ENCODE results near the gene TTC7B.

The TTC7B gene

DNA sequence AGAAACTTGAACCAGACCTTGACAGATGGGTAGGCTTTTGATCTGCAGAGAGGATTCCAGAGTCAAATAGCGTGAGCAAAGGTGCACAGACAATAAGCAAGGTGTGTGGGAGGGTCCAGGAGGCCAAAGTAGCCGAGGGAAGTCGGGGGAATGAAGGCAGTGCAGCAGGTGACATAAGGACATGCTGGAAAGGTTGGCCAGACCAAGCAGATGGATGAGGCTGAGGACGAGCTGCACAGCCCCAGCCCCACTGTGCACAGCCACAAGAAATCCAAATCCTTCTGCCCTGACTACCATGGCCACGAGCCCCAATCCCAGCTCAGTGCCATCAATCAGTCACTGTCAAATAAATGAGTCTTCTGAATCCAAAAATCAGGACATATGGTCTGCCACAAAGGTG lies 5.4 kb downstream of the TTC7B start:
- no peak overlapping the region for H3K4me3 ChIP-seq (ENCODE audit: low read depth, low read length, poor library complexity, severe bottlenecking)
- no peak overlapping the region for H2AFZ ChIP-seq (ENCODE audit: low read length)
- H3K79me2 ChIP-seq (ENCODE audit: insufficient read depth, low read length): no peaks in the 10 kb centered on the region
- no peak overlapping the region for H3K4me2 ChIP-seq (ENCODE audit: low read length)
- H3K4me1 ChIP-seq (ENCODE audit: insufficient read depth, low read length, severe bottlenecking): no peaks in the 10 kb centered on the region
- no peaks in the 10 kb centered on the region for H3K9me3 ChIP-seq (ENCODE audit: low read length)
- no peaks in the 10 kb centered on the region for H3K36me3 ChIP-seq (ENCODE audit: insufficient read depth, low read length)
- H3K9ac ChIP-seq (ENCODE audit: low read length): no peak overlapping the region
- H3K27ac ChIP-seq (ENCODE audit: low read depth, low read length, poor library complexity, severe bottlenecking): no peak overlapping the region
- H3F3A ChIP-seq (ENCODE audit: insufficient read depth, low read length): no peaks in the 10 kb centered on the region
- no peaks in the 10 kb centered on the region for H4K20me1 ChIP-seq (ENCODE audit: insufficient read depth, low read length)
- no peaks in the 10 kb centered on the region for H3K9me2 ChIP-seq (ENCODE audit: low read depth, low read length)
- TF ChIP-seq EZH2 (IDR thresholded peaks at IDR 0.05; ENCODE audit: borderline replicate concordance, low read length): no peak
- TF ChIP-seq, protein P1, sequence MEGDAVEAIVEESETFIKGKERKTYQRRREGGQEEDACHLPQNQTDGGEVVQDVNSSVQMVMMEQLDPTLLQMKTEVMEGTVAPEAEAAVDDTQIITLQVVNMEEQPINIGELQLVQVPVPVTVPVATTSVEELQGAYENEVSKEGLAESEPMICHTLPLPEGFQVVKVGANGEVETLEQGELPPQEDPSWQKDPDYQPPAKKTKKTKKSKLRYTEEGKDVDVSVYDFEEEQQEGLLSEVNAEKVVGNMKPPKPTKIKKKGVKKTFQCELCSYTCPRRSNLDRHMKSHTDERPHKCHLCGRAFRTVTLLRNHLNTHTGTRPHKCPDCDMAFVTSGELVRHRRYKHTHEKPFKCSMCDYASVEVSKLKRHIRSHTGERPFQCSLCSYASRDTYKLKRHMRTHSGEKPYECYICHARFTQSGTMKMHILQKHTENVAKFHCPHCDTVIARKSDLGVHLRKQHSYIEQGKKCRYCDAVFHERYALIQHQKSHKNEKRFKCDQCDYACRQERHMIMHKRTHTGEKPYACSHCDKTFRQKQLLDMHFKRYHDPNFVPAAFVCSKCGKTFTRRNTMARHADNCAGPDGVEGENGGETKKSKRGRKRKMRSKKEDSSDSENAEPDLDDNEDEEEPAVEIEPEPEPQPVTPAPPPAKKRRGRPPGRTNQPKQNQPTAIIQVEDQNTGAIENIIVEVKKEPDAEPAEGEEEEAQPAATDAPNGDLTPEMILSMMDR (IDR thresholded peaks at IDR 0.05; ENCODE audit: low read length): no peak
- 0 out of 2 replicates have a peak, but pooled peaks cover 5% of the 10 kb centered on the region for H3K27me3 ChIP-seq (ENCODE audit: insufficient read depth, low read length)

DNA sequence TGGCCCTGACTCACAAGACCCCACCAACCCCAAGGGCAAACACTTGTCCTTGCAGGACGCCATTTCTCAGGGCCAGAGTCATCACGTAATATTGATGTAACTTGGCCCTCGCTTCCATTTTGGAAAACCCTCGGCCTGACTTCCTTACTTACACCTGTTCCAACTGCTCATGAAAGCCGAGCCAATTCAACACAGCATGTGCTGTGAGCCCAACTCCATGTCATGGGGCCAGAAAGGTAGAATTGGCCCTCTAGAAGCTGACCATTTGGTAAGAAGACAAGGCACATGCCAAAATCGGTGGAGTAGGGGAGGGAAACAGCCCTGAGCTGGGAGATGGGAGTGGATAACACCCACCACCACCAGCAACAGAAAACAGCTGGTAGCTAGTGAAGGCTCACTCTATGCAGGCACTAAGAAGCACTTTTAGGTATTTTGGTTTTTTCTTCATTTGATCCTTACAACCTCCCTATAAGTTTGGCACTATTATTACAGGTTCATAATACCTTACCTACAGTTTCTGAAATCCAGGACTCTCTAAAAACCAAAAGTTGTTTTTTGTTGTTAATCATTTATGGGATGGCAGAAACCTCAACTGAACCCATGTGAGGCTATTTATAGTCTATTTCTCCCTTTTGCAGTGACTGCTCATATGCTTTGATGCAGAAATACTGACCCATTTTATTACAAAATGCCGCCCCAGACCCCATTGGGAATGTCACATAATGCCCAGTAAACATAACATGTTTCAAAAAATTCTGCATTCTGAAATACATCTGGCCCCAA lies 6.5 kb downstream of the TTC7B start:
- Histone ChIP-seq H3K4me1 (ENCODE audit: insufficient read depth, low read length, severe bottlenecking) (no peaks in the 10 kb centered on the region), H3K36me3 (ENCODE audit: insufficient read depth, low read length) (no peaks in the 10 kb centered on the region), H3K9me2 (ENCODE audit: low read depth, low read length) (no peaks in the 10 kb centered on the region), H3K4me2 (ENCODE audit: low read length) (no peak overlapping the region), H3F3A (ENCODE audit: insufficient read depth, low read length) (no peaks in the 10 kb centered on the region), H3K79me2 (ENCODE audit: insufficient read depth, low read length) (no peaks in the 10 kb centered on the region), H4K20me1 (ENCODE audit: insufficient read depth, low read length) (no peaks in the 10 kb centered on the region), H3K9ac (ENCODE audit: low read length) (no peak overlapping the region), H3K9me3 (ENCODE audit: low read length) (no peaks in the 10 kb centered on the region), H3K27ac (ENCODE audit: low read depth, low read length, poor library complexity, severe bottlenecking) (no peak overlapping the region), H3K4me3 (ENCODE audit: low read depth, low read length, poor library complexity, severe bottlenecking) (no peak overlapping the region), H3K27me3 (ENCODE audit: insufficient read depth, low read length) (no peaks in the 10 kb centered on the region), H2AFZ (ENCODE audit: low read length) (no peak overlapping the region)
- TF ChIP-seq, protein P1 (IDR thresholded peaks at IDR 0.05; ENCODE audit: low read length): no peak
- TF ChIP-seq EZH2 (IDR thresholded peaks at IDR 0.05; ENCODE audit: borderline replicate concordance, low read length): no peak

DNA sequence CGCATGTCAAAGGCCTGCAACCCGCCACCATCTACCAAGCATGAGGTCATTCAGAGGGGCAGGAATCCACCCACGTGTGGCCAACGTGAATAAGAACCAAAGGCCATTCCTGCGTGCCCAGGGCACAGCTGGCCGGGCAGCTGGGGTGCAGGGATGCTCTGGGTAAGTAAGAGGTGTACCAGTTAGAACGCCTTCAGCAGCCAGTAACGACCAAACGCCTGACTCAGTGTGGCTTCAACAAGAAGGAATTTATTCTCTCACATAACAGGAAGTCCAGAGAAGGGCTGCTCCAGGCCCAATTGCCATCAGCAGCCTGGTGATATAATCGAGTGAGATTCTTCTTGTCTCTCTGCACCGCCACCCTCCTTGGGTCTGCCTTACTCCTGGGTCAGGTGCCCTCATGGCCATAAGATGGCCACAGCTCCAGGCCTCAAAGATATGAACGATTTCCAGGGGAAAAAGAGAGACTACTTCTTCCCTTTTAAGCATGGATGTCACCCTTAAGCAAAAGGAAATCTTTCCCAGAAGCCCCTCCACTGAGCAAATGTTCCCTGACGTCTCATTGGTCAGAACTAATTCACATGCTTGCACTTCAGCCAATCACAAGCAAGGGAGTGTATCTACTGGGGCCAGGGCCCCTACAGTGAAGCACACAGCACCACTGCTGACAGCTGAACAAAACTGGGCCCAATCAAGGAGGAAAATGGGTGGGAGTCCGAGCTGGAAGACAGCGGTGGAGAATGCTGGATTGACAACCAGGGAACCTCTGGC lies 7.3 kb downstream of the TTC7B start:
- no peaks in the 10 kb centered on the region for H3F3A ChIP-seq (ENCODE audit: insufficient read depth, low read length)
- H3K27ac ChIP-seq (ENCODE audit: low read depth, low read length, poor library complexity, severe bottlenecking): no peak overlapping the region
- H2AFZ ChIP-seq (ENCODE audit: low read length): no peak overlapping the region
- H3K4me1 ChIP-seq (ENCODE audit: insufficient read depth, low read length, severe bottlenecking): no peaks in the 10 kb centered on the region
- no peak for TF ChIP-seq EZH2 (IDR thresholded peaks at IDR 0.05; ENCODE audit: borderline replicate concordance, low read length)
- TF ChIP-seq, protein P1 (IDR thresholded peaks at IDR 0.05; ENCODE audit: low read length): no peak
- no peak overlapping the region for H3K4me2 ChIP-seq (ENCODE audit: low read length)
- H4K20me1 ChIP-seq (ENCODE audit: insufficient read depth, low read length): no peaks in the 10 kb centered on the region
- H3K9ac ChIP-seq (ENCODE audit: low read length): no peak overlapping the region
- H3K4me3 ChIP-seq (ENCODE audit: low read depth, low read length, poor library complexity, severe bottlenecking): no peak overlapping the region
- H3K9me2 ChIP-seq (ENCODE audit: low read depth, low read length): no peaks in the 10 kb centered on the region
- no peaks in the 10 kb centered on the region for H3K9me3 ChIP-seq (ENCODE audit: low read length)
- H3K27me3 ChIP-seq (ENCODE audit: insufficient read depth, low read length): no peaks in the 10 kb centered on the region
- no peaks in the 10 kb centered on the region for H3K36me3 ChIP-seq (ENCODE audit: insufficient read depth, low read length)
- no peaks in the 10 kb centered on the region for H3K79me2 ChIP-seq (ENCODE audit: insufficient read depth, low read length)
